HCT116 (cell line): Measurements from ENCODE around the gene ZBTB7C. TPM values are rescaled to one million over a fixed set of nuclear protein-coding genes. Genes with fewer than 3 reads are reported as not detected.

Source experiments
- ATAC-seq: fragments of 200-7000 bp; cut with Tn5 transposase; 2 replicates; pipeline ENCODE4 v1.9.1; 2020; ENCODE audit warnings: mild to moderate bottlenecking, moderate library complexity
- BruUV-seq: library from RNA; stranded (reverse); fragments of 400-500 nt; replicated peaks from 2 replicates; lab custom pipeline; 2021; lab: Mats Ljungman, UMichigan
- CTCF ChIA-PET: fragments of 300-600 bp; sonication (Branson Sonifier 250); formaldehyde crosslinking; loops from one replicate; lab custom pipeline; 2021; ENCODE audit warnings: antibody characterized with exemption; lab: Charles Lee
- POLR2A ChIA-PET: fragments of 300-600, 350-600 bp; sonication (Branson Sonifier 250); formaldehyde crosslinking; loops from one replicate; lab custom pipeline; 2021; ENCODE audit warnings: antibody characterized with exemption; lab: Charles Lee
- RAD21 ChIA-PET, 2 experiments: fragments of 300-600 bp; sonication (Branson Sonifier 250); formaldehyde crosslinking; loops; one replicate each; lab custom pipeline; 2023; ENCODE audit warnings: low total read pairs in 2 of 2; ENCODE audit not compliant: uncharacterized antibody in 2 of 2, unreplicated experiment in 2 of 2, low non-redundant PET in 1 of 2; lab: Charles Lee
- DNase-seq: peaks from one replicate; pipeline ENCODE4 v3.0.0-alpha.2; 2010; ENCODE audit warnings: low read depth, low spot score
- H2AFZ ChIP-seq: fragments of 200-600 bp; shearing (Covaris generic), sonication (generic); 2 replicates; pipeline ENCODE4 v1.6.1; 2017; ENCODE audit warnings: low read depth, mixed run types, mixed read lengths, antibody characterized with exemption, low read length; ENCODE audit not compliant: poor library complexity, severe bottlenecking
- H3K27ac ChIP-seq: 2 replicates; pipeline ENCODE4 v1.5.1; 2012; ENCODE audit warnings: low read depth, low read length
- H3K27me3 ChIP-seq: fragments of 200-600 bp; sonication (generic); 2 replicates; pipeline ENCODE4 v1.6.1; 2016; ENCODE audit warnings: mixed run types, low read length, mixed read lengths; ENCODE audit not compliant: insufficient read depth
- H3K36me3 ChIP-seq, 2 experiments: fragments of 200-500 bp in 1 of 2; fragments of 200-600 bp in 1 of 2; sonication (Bioruptor generic) in 1 of 2; sonication (generic) in 1 of 2; 2 replicates each; pipeline versions ENCODE4 v1.5.1 to v1.6.1; 2014 to 2016; ENCODE audit warnings: low read length in 2 of 2, inconsistent platforms in 1 of 2, mixed read lengths in 1 of 2, mixed run types in 1 of 2; ENCODE audit not compliant: insufficient read depth in 2 of 2, control insufficient read depth in 1 of 2
- H3K4me1 ChIP-seq, 2 experiments: fragments of 200-600 bp in 1 of 2; sonication (generic) in 1 of 2; 2 replicates each; pipeline versions ENCODE4 v1.5.1 to v1.6.1; 2012 to 2017; ENCODE audit warnings: low read length in 2 of 2, inconsistent platforms in 1 of 2, mild to moderate bottlenecking in 1 of 2, mixed read lengths in 1 of 2, mixed run types in 1 of 2, moderate library complexity in 1 of 2; ENCODE audit not compliant: insufficient read depth in 2 of 2, control insufficient read depth in 1 of 2
- H3K4me2 ChIP-seq: fragments of 200-600 bp; sonication (generic); 2 replicates; pipeline ENCODE4 v1.6.1; 2017; ENCODE audit warnings: mixed run types, low read length, mixed read lengths
- H3K4me3 ChIP-seq, 2 experiments: fragments of 200-600 bp in 1 of 2; sonication (generic) in 1 of 2; replicated peaks in 1 of 2; 2 replicates each; pipeline ENCODE4 v1.5.1; 2011 to 2016; ENCODE audit warnings: low read length in 2 of 2, control low read depth in 1 of 2, low read depth in 1 of 2, mild to moderate bottlenecking in 1 of 2, mixed read lengths in 1 of 2, mixed run types in 1 of 2
- H3K79me2 ChIP-seq: fragments of 200-600 bp; sonication (generic); 2 replicates; pipeline ENCODE4 v1.6.1; 2017; ENCODE audit warnings: mild to moderate bottlenecking, mixed run types, low read length, moderate library complexity, mixed read lengths; ENCODE audit not compliant: insufficient read depth
- H3K9ac ChIP-seq: fragments of 200-600 bp; sonication (generic); 2 replicates; pipeline ENCODE4 v1.6.1; 2016; ENCODE audit warnings: low read length, mixed read lengths
- H3K9me2 ChIP-seq: fragments of 200-600 bp; sonication (generic), shearing (Covaris generic); 2 replicates; pipeline ENCODE4 v1.6.1; 2017; ENCODE audit warnings: mixed run types, mild to moderate bottlenecking, moderate library complexity; ENCODE audit not compliant: insufficient read depth
- H3K9me3 ChIP-seq, 2 experiments: fragments of 200-500 bp in 1 of 2; fragments of 200-600 bp in 1 of 2; sonication (Bioruptor generic) in 1 of 2; sonication (generic) in 1 of 2; 2 replicates each; pipeline ENCODE4 v1.6.1; 2014 to 2017; ENCODE audit warnings: low read length in 2 of 2, mixed read lengths in 2 of 2, inconsistent platforms in 1 of 2, low read depth in 1 of 2, mild to moderate bottlenecking in 1 of 2, mixed run types in 1 of 2, moderate library complexity in 1 of 2; ENCODE audit not compliant: control insufficient read depth in 1 of 2, insufficient read depth in 1 of 2
- H4K20me1 ChIP-seq: fragments of 200-600 bp; sonication (generic), shearing (Covaris generic); 2 replicates; pipeline ENCODE4 v1.6.1; 2017; ENCODE audit warnings: mixed run types, mild to moderate bottlenecking, moderate library complexity; ENCODE audit not compliant: insufficient read depth
- EGR1 ChIP-seq: IDR thresholded peaks from 2 replicates; pipeline ENCODE4 v1.6.1; 2012; ENCODE audit warnings: low read depth
- ELF1 ChIP-seq: IDR thresholded peaks from 2 replicates; pipeline ENCODE4 v1.6.1; 2012; ENCODE audit warnings: low read depth, borderline replicate concordance
- EZH2 ChIP-seq: fragments of 200-600 bp; sonication (generic); IDR thresholded peaks from 2 replicates; pipeline ENCODE4 v1.6.1; 2017; ENCODE audit warnings: antibody characterized with exemption, mixed run types
- POLR2A ChIP-seq: IDR thresholded peaks from 2 replicates; pipeline ENCODE4 v1.7.0; 2011; ENCODE audit warnings: borderline replicate concordance; ENCODE audit not compliant: insufficient read depth, insufficient read length; ENCODE audit errors: extremely low read depth
- POLR2AphosphoS5 ChIP-seq: IDR thresholded peaks from 2 replicates; pipeline ENCODE4 v1.6.1; 2011; ENCODE audit warnings: mild to moderate bottlenecking, low read depth, low read length, moderate library complexity
- SP1 ChIP-seq: IDR thresholded peaks from 2 replicates; pipeline ENCODE4 v1.6.1; 2012; ENCODE audit warnings: low read depth
- TCF7L2 ChIP-seq: IDR thresholded peaks from 2 replicates; pipeline ENCODE4 v1.7.0; 2011; ENCODE audit warnings: borderline replicate concordance, inconsistent platforms; ENCODE audit not compliant: insufficient read depth, insufficient read length; ENCODE audit errors: extremely low read depth
- YY1 ChIP-seq: IDR thresholded peaks from 2 replicates; pipeline ENCODE4 v1.6.1; 2011; ENCODE audit warnings: low read length, low read depth, moderate library complexity, mild to moderate bottlenecking; ENCODE audit not compliant: insufficient replicate concordance; ENCODE audit errors: extremely low read depth
- ZFX ChIP-seq: fragments of 450-650 bp; IDR thresholded peaks from 2 replicates; pipeline ENCODE4 v1.6.1; 2017
- ZNF274 ChIP-seq: fragments of 200-500 bp; sonication (Bioruptor generic); IDR thresholded peaks from 2 replicates; pipeline ENCODE4 v1.6.1; 2014; ENCODE audit warnings: mild to moderate bottlenecking, low read depth, low read length, inconsistent platforms
- intact Hi-C: fragments of 100-400 bp; cut with micrococcal nuclease; formaldehyde crosslinking; loops from 2 replicates; pipeline ENCODE4 v1.10.0; 2022
- total RNA-seq: library from RNA; stranded (reverse); gene quantifications from one replicate; pipeline ENCODE4 v1.2.1, GENCODE V29; 2021; ENCODE audit not compliant: unreplicated experiment
- TF ChIP-seq, protein P1 (sequence below): IDR thresholded peaks from 2 replicates; pipeline ENCODE4 v1.6.1; 2012; ENCODE audit warnings: low read depth
- TF ChIP-seq, protein P2 (sequence below): IDR thresholded peaks from 2 replicates; pipeline ENCODE4 v1.6.1; 2011; ENCODE audit warnings: mild to moderate bottlenecking, low read length, moderate library complexity; ENCODE audit not compliant: insufficient replicate concordance; ENCODE audit errors: extremely low read depth

The ZBTB7C gene
- total RNA-seq, 1 experiment from 2014 or later, result 0.37 TPM

DNA sequence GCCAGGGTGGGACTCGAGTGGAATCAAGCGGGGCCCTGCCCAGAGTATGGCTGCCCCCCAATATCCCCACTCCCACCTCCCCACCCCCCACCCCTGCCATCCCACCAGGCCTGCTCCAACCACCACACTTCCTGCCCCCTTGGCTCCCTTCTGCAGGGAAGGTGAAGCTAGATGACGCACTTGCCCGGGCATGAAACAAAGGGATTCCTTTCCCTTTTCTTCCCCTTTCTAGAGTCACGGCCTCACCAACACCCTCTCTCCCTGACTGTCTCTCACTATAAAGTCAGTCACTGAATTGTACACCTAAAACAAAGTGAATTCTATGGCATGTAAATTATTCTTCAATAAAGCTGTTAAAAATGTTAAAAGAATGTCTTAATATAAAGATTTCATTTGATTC is 16.0 kb downstream of the ZBTB7C start (continued):
- TF ChIP-seq SP1 (no peak), YY1 (no peak), TCF7L2 (no peak), ELF1 (no peak)

DNA sequence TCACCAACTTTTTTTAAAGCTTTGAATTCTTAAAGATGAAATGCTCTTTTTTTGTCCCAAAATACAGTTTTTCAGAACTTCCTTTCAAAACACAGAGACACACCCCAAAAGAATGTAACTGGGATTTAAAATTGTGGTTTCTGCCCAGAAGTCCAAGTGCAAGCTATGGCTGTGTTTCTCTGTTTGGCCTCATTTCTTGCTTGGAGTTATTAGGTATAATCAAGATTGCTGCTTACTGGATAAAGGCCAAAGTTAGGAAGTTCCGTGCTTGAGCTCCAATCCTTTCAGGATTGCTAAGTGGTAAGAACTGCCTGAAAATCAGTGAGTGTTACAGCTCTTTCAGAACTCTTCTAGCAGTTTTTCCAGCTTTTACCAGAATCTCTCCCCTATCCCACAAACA is 16.9 kb downstream of the ZBTB7C start:
- CTCF ChIA-PET, result no interaction called here
- TF ChIP-seq POLR2A (no peak), ELF1 (no peak), SP1 (no peak), POLR2AphosphoS5 (no peak), EZH2 (no peak), EGR1 (no peak), TCF7L2 (no peak), ZFX (no peak), YY1 (no peak), ZNF274 (no peak)
- TF ChIP-seq, protein P1, sequence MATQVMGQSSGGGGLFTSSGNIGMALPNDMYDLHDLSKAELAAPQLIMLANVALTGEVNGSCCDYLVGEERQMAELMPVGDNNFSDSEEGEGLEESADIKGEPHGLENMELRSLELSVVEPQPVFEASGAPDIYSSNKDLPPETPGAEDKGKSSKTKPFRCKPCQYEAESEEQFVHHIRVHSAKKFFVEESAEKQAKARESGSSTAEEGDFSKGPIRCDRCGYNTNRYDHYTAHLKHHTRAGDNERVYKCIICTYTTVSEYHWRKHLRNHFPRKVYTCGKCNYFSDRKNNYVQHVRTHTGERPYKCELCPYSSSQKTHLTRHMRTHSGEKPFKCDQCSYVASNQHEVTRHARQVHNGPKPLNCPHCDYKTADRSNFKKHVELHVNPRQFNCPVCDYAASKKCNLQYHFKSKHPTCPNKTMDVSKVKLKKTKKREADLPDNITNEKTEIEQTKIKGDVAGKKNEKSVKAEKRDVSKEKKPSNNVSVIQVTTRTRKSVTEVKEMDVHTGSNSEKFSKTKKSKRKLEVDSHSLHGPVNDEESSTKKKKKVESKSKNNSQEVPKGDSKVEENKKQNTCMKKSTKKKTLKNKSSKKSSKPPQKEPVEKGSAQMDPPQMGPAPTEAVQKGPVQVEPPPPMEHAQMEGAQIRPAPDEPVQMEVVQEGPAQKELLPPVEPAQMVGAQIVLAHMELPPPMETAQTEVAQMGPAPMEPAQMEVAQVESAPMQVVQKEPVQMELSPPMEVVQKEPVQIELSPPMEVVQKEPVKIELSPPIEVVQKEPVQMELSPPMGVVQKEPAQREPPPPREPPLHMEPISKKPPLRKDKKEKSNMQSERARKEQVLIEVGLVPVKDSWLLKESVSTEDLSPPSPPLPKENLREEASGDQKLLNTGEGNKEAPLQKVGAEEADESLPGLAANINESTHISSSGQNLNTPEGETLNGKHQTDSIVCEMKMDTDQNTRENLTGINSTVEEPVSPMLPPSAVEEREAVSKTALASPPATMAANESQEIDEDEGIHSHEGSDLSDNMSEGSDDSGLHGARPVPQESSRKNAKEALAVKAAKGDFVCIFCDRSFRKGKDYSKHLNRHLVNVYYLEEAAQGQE, result no peak
- TF ChIP-seq, protein P2, sequence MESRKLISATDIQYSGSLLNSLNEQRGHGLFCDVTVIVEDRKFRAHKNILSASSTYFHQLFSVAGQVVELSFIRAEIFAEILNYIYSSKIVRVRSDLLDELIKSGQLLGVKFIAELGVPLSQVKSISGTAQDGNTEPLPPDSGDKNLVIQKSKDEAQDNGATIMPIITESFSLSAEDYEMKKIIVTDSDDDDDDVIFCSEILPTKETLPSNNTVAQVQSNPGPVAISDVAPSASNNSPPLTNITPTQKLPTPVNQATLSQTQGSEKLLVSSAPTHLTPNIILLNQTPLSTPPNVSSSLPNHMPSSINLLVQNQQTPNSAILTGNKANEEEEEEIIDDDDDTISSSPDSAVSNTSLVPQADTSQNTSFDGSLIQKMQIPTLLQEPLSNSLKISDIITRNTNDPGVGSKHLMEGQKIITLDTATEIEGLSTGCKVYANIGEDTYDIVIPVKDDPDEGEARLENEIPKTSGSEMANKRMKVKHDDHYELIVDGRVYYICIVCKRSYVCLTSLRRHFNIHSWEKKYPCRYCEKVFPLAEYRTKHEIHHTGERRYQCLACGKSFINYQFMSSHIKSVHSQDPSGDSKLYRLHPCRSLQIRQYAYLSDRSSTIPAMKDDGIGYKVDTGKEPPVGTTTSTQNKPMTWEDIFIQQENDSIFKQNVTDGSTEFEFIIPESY, result no peak
- Histone ChIP-seq H3K27ac (no peak overlapping the region), H4K20me1 (no peaks in the 10 kb centered on the region), H3K4me3 (no peak overlapping the region), H3K79me2 (no peaks in the 10 kb centered on the region), H3K9me2 (no peaks in the 10 kb centered on the region), H3K4me1 (peaks cover 11 to 13% of the 10 kb centered on the region in 2 experiments), H3K36me3 (no peaks in the 10 kb centered on the region), H3K27me3 (peaks cover 6% of the 10 kb centered on the region; the same call in 1 of the 2 replicates), H2AFZ (no peak overlapping the region), H3K4me2 (no peak overlapping the region), H3K9ac (no peak overlapping the region), H3K9me3 (no peaks in the 10 kb centered on the region)
- no peak for ATAC-seq
- DNase-seq, result no peak
- POLR2A ChIA-PET, result no interaction called here
- RAD21 ChIA-PET, result no interaction called here
- intact Hi-C loops, result no loop called here
- BruUV-seq, result no TSS peak
